Erythroblast (primary cell): ENCODE results near the gene TTLL9.

Source experiments
- DNase-seq, 2 experiments: peaks; one replicate each; lab custom pipeline; 2025; lab: John Stamatoyannopoulos, UW
- GATA1 ChIP-seq: IDR thresholded peaks from 2 replicates; pipeline ENCODE4 v1.6.1; 2011; ENCODE audit warnings: low read depth, mild to moderate bottlenecking, control low read depth, low read length, moderate library complexity
- POLR2A ChIP-seq: IDR thresholded peaks from 2 replicates; pipeline ENCODE4 v1.6.1; 2011; ENCODE audit warnings: mild to moderate bottlenecking, low read length

The TTLL9 gene

GRCh38 chr20:31956556-31957526, 86.4 kb downstream of the TTLL9 start:
- no peak for TF ChIP-seq GATA1
- DNase-seq, result no peak

GRCh38 chr20:31962761-31963160, 92.3 kb downstream of the TTLL9 start:
- DNase-seq, result no peak
- TF ChIP-seq POLR2A (no peak), GATA1 (no peak)

DNA sequence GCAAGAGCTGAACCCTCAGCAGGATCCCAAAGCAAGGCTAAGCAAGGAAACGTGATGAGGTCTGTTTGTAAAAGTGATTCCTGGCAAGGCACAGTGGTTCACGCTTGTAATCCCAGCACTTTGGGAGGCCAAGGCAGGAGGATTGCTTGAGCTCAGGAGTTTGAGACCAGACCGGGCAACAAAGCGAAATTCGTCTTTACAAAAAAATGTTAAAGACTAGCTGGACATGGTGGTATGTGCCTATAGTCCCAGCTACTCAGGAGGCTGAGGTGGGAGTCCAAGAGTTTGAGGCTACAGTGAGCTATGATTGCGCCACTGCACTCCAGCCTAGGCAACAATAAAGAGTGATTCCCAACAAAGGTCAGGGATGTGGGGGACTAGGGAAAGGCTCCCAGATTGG, 93.5 kb downstream of the TTLL9 start:
- TF ChIP-seq POLR2A, result no peak
- TF ChIP-seq GATA1, result no peak
- no peak for DNase-seq

GRCh38 chr20:31966991-31967655, 96.7 kb downstream of the TTLL9 start:
- no peak for DNase-seq
- TF ChIP-seq POLR2A, result no peak
- no peak for TF ChIP-seq GATA1

- no peak for DNase-seq
- TF ChIP-seq POLR2A, result no peak
Measured at GRCh38 chr20:31967830-31968249, 97.4 kb downstream of the TTLL9 start, which contains the start of gene XKR7. TSS of gene XKR7 (plus strand) at chr20:31968151. CDS start at chr20:31968176, 25 bp downstream.

GRCh38 chr20:31968291-31969126, 98.1 kb downstream of the TTLL9 start:
- peak; percentile 77 to 86 for DNase-seq
- TF ChIP-seq GATA1, result no peak
- no peak for TF ChIP-seq POLR2A

DNA sequence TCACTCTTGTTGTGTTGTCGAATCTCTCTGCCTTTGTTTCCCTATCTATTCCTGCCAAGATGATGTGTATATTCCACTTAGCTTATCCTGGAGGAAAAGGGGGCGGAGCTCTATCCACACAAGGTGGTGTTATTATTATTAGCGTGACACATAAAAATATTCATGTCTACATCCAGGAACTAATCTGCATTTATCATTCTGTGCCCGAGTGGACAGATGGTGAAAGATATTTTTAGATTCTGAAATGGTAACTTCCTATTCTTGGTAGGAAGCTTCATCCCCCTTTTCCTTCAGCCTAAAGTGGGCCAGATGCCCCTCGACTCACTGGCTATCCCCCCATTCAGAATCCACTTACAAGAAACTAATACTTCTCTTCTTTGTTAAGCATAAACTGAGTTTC, 99.6 kb downstream of the TTLL9 start:
- TF ChIP-seq GATA1, result no peak
- no peak for TF ChIP-seq POLR2A
- no peak for DNase-seq

DNA sequence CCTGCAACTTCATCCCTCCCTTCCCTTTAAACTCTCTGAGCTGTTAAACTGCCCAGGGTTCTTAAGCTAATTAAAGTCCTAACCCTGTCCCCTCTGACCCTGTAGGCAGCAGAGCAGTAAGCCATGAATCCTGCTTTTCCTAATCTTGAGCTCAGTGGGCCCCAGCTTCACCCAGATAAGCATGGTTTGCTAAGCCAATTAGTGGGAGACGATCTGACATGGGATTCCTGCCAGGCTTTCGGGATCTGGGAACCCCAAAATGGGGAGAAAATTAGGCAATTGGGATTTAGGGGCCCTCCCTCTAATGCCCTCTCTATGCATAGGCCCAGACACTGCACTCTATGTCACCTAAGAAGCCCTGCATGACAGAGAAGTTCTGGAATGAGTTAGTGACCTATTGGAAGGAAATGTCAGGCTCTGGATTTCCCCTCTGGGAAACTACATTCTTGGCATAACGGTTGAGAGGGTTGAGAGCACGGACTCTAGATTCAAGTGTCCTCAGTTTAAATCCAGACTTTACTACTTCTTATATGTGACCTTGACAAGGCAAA, 102.1 kb downstream of the TTLL9 start:
- no peak for DNase-seq
- TF ChIP-seq GATA1 (no peak), POLR2A (no peak)

GRCh38 chr20:31974296-31974695, 103.9 kb downstream of the TTLL9 start:
- no peak for TF ChIP-seq GATA1
- no peak for TF ChIP-seq POLR2A
- DNase-seq, result no peak

DNA sequence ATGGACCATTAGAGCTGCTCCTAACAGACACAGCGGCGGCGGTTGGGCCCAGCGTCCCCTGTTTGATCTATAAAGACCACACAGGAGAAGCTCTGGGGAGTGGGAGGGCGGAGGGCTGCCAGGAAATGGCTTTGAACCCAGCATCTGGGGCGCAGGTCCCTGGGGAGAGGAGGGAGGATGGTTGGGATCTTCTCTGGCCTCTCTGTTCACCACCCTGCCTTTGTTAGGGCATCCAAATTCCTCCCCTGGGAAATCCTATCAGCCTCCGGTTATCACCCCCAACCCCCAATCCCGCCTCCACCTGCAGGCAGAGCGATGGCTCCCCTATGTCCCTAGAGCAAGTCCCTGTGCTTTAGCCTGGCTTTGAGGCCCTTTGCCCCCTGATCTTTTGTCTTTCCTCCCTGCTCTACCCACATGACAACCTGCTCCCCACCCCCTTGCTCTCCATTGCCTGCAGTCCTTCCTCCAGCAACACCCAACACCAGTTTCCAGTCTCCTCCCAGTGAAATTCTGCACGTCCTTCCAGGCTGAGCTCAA, 104.6 kb downstream of the TTLL9 start:
- no peak for TF ChIP-seq GATA1
- no peak for TF ChIP-seq POLR2A
- DNase-seq, result no peak

- DNase-seq, result no peak
- TF ChIP-seq POLR2A (no peak), GATA1 (no peak)
Measured at GRCh38 chr20:31975874-31976273, 105.4 kb downstream of the TTLL9 start.

DNA sequence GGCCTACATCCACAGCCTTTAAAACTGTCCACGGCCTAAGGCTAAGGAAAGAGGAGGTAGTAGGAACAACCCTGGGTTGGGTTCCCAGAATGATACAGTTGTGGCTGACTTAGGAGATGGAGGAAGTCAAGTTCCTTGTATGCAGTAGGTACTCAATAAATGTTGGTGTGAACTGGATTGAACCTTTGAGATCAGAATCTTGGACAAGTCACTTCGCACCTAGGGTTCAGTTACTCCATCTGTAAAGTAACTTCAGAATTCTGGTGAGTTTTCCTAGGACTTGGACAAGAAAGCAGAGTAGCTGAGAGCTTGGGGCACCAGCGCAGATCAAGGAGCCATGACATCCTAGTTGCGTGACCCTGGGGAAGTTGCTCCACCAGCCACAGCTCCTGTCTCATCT, 106.6 kb downstream of the TTLL9 start:
- DNase-seq, result no peak
- TF ChIP-seq GATA1 (no peak), POLR2A (no peak)

DNA sequence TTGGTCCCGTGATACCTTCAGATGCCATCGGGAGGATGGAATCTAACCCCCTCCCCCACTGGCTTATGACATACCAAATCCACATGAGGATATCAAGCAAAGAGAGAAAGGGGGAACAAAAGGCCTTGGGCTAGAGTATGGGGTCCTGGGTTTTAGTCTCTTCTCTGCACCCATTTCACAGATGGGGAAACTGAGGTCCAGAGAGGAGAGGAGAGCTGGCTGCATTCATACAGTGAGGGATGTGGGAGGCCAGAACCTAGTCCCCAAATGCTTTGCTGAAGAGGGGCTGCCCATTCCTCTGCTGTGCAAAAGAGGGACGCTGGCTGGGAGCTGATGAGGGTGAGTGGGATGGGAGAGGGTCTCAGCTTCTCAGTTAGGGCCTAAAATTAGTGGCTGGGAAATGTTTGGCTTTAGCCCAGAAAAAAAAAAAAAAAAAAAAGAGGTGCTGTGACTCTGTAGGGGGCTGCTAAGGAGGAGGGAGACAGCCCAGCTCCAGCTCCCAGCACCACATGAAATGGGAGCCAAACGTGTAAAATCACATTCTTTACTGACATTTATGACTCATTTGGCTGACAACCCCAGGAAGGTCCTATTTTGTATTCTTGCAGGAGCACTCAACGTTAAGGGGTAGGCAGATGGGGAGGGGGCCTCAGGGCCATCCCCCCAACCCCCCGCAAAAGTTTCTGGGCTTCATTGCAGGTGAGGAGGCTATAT, 109.4 kb downstream of the TTLL9 start:
- DNase-seq, result no peak
- TF ChIP-seq GATA1 (no peak), POLR2A (no peak)
